Stimulated activated naive CD8-positive, alpha-beta T cell treated with anti-CD3 and anti-CD28 coated beads, Interleukin-15, amount 100 ng/mL, for 72 hours (primary cell): ENCODE measurements around the gene HEPACAM.

Experiments
- ATAC-seq: fragments of 150-1000 bp; cut with Tn5 transposase; 2 replicates; pipeline ENCODE4 v1.10.0; 2021; ENCODE audit warnings: mild to moderate bottlenecking, moderate library complexity
- DNase-seq, 2 donors: peaks; one replicate each; pipeline ENCODE4 v3.0.0; 2021 to 2022
- H3K27ac Mint-ChIP-seq, 2 donors: one replicate each; pipeline ENCODE4 v1.8.0; 2022; ENCODE audit warnings: mild to moderate bottlenecking in 2 of 2, mixed read lengths in 2 of 2, moderate library complexity in 2 of 2
- H3K27me3 Mint-ChIP-seq: one replicate; pipeline ENCODE4 v1.8.0; 2022; ENCODE audit warnings: mixed read lengths
- H3K4me1 Mint-ChIP-seq: one replicate; pipeline ENCODE4 v1.8.0; 2022; ENCODE audit warnings: mild to moderate bottlenecking, mixed read lengths
- H3K4me3 Mint-ChIP-seq, 2 donors: one replicate each; pipeline ENCODE4 v1.8.0; 2022; ENCODE audit warnings: mild to moderate bottlenecking in 2 of 2, mixed read lengths in 2 of 2, moderate library complexity in 1 of 2
- H3K9me3 Mint-ChIP-seq, 2 donors: one replicate each; pipeline ENCODE4 v1.8.0; 2022; ENCODE audit warnings: mixed read lengths in 2 of 2

The HEPACAM gene

GRCh38 chr11:124922831-124923230, 13.0 kb downstream of the HEPACAM start:
- Mint-ChIP-seq H3K27me3 (no peaks in the 10 kb centered on the region), H3K4me1 (peaks cover 14% of the 10 kb centered on the region), H3K9me3 (no peaks in the 10 kb centered on the region), H3K27ac (no peak overlapping the region), H3K4me3 (no peak overlapping the region)
- ATAC-seq (peak; percentile 38), DNase-seq (no peak)

GRCh38 chr11:124920870-124921609, 14.8 kb downstream of the HEPACAM start:
- Mint-ChIP-seq H3K4me1 (peaks cover 15% of the 10 kb centered on the region), H3K9me3 (no peaks in the 10 kb centered on the region), H3K4me3 (peak overlapping the region; percentile 48 to 58), H3K27me3 (no peaks in the 10 kb centered on the region), H3K27ac (no peak overlapping the region)
- peak; percentile 83 to 91 for DNase-seq
- ATAC-seq: peak; percentile 90

GRCh38 chr11:124920356-124920755, 15.5 kb downstream of the HEPACAM start:
- Mint-ChIP-seq H3K4me3 (peak overlapping the region in 1 of 2 donors; percentile 58), H3K4me1 (peaks cover 19% of the 10 kb centered on the region), H3K27me3 (no peaks in the 10 kb centered on the region), H3K27ac (no peak overlapping the region), H3K9me3 (no peaks in the 10 kb centered on the region)
- ATAC-seq (no peak), DNase-seq (no peak)

GRCh38 chr11:124919898-124920297, 15.9 kb downstream of the HEPACAM start:
- H3K27ac Mint-ChIP-seq: no peak overlapping the region
- peaks cover 19% of the 10 kb centered on the region for H3K4me1 Mint-ChIP-seq
- ATAC-seq (no peak), DNase-seq (no peak)
- no peak overlapping the region for H3K4me3 Mint-ChIP-seq
- no peaks in the 10 kb centered on the region for H3K27me3 Mint-ChIP-seq
- H3K9me3 Mint-ChIP-seq: no peaks in the 10 kb centered on the region

- DNase-seq: no peak
- H3K27ac Mint-ChIP-seq: peak within 1 kb of the TSS in 1 of 2 donors; percentile 41
- H3K4me3 Mint-ChIP-seq: no peak within 1 kb of the TSS
- ATAC-seq: no peak
- peaks cover 19% of the 10 kb centered on the region for H3K4me1 Mint-ChIP-seq
- H3K9me3 Mint-ChIP-seq: no peaks in the 10 kb centered on the region
- H3K27me3 Mint-ChIP-seq: no peaks in the 10 kb centered on the region
Measured at GRCh38 chr11:124918950-124919349, 16.9 kb downstream of the HEPACAM start, which contains the start of gene HEPN1. Gene HEPN1, plus strand, starts transcription at chr11:124919250.

GRCh38 chr11:124917115-124917637, 18.7 kb downstream of the HEPACAM start:
- Mint-ChIP-seq H3K27ac (no peak overlapping the region), H3K9me3 (peaks cover 5% of the 10 kb centered on the region in 2 donors), H3K4me1 (peaks cover 5% of the 10 kb centered on the region), H3K4me3 (no peak overlapping the region), H3K27me3 (no peaks in the 10 kb centered on the region)
- ATAC-seq (no peak), DNase-seq (no peak)

GRCh38 chr11:124916370-124916710, 19.5 kb downstream of the HEPACAM start:
- Mint-ChIP-seq H3K9me3 (peaks cover 12 to 13% of the 10 kb centered on the region in 2 donors), H3K4me3 (no peak overlapping the region), H3K27me3 (no peaks in the 10 kb centered on the region), H3K27ac (no peak overlapping the region), H3K4me1 (peaks cover 5% of the 10 kb centered on the region)
- DNase-seq (no peak), ATAC-seq (no peak)

GRCh38 chr11:124915541-124916369, 20.1 kb downstream of the HEPACAM start:
- H3K27ac Mint-ChIP-seq: no peak overlapping the region
- DNase-seq (no peak), ATAC-seq (peak; percentile 39)
- peaks cover 12 to 15% of the 10 kb centered on the region in 2 donors for H3K9me3 Mint-ChIP-seq
- peaks cover 5% of the 10 kb centered on the region for H3K4me1 Mint-ChIP-seq
- H3K27me3 Mint-ChIP-seq: no peaks in the 10 kb centered on the region
- H3K4me3 Mint-ChIP-seq: no peak overlapping the region

- Mint-ChIP-seq H3K4me3 (no peak overlapping the region), H3K9me3 (no peaks in the 10 kb centered on the region), H3K4me1 (no peaks in the 10 kb centered on the region), H3K27ac (no peak overlapping the region), H3K27me3 (peaks cover 39% of the 10 kb centered on the region)
- ATAC-seq: no peak
- DNase-seq: no peak
Measured at GRCh38 chr11:124902616-124903015, 33.2 kb downstream of the HEPACAM start.

- peaks cover 30% of the 10 kb centered on the region for H3K27me3 Mint-ChIP-seq
- H3K9me3 Mint-ChIP-seq: no peaks in the 10 kb centered on the region
- H3K4me3 Mint-ChIP-seq: no peak overlapping the region
- DNase-seq (no peak), ATAC-seq (no peak)
- H3K27ac Mint-ChIP-seq: no peak overlapping the region
- H3K4me1 Mint-ChIP-seq: no peaks in the 10 kb centered on the region
Measured at GRCh38 chr11:124900464-124900863, 35.4 kb downstream of the HEPACAM start.

- no peak for DNase-seq
- H3K27ac Mint-ChIP-seq: no peak overlapping the region
- no peaks in the 10 kb centered on the region for H3K4me1 Mint-ChIP-seq
- no peak overlapping the region for H3K4me3 Mint-ChIP-seq
- peaks cover 29% of the 10 kb centered on the region for H3K27me3 Mint-ChIP-seq
- ATAC-seq: no peak
- no peaks in the 10 kb centered on the region for H3K9me3 Mint-ChIP-seq
Measured at GRCh38 chr11:124899383-124900145, 36.3 kb downstream of the HEPACAM start.

- ATAC-seq (no peak), DNase-seq (no peak)
- H3K27ac Mint-ChIP-seq: no peak overlapping the region
- no peaks in the 10 kb centered on the region for H3K4me1 Mint-ChIP-seq
- H3K4me3 Mint-ChIP-seq: no peak overlapping the region
- H3K27me3 Mint-ChIP-seq: peaks cover 29% of the 10 kb centered on the region
- no peaks in the 10 kb centered on the region for H3K9me3 Mint-ChIP-seq
Measured at GRCh38 chr11:124898711-124899110, 37.1 kb downstream of the HEPACAM start.

- H3K27ac Mint-ChIP-seq: no peak overlapping the region
- ATAC-seq (no peak), DNase-seq (no peak)
- peaks cover 29% of the 10 kb centered on the region for H3K27me3 Mint-ChIP-seq
- no peaks in the 10 kb centered on the region for H3K9me3 Mint-ChIP-seq
- no peaks in the 10 kb centered on the region for H3K4me1 Mint-ChIP-seq
- H3K4me3 Mint-ChIP-seq: no peak overlapping the region
Measured at GRCh38 chr11:124898263-124898680, 37.6 kb downstream of the HEPACAM start.

GRCh38 chr11:124897674-124898262, 38.1 kb downstream of the HEPACAM start, which contains the start of gene ROBO4:
Gene ROBO4, minus strand, starts transcription at chr11:124897865. Its CDS starts 70 bp downstream, at chr11:124897795.
- DNase-seq (no peak), ATAC-seq (no peak)
- Mint-ChIP-seq H3K27me3 (peaks cover 34% of the 10 kb centered on the region), H3K4me3 (no peak within 1 kb of the TSS), H3K9me3 (no peaks in the 10 kb centered on the region), H3K4me1 (no peaks in the 10 kb centered on the region), H3K27ac (peak within 1 kb of the TSS in 1 of 2 donors; percentile 44)

- H3K27ac Mint-ChIP-seq: no peak overlapping the region
- no peaks in the 10 kb centered on the region for H3K4me1 Mint-ChIP-seq
Measured at GRCh38 chr11:124896821-124897391, 38.9 kb downstream of the HEPACAM start.

More at GRCh38 chr11:124896821-124897391, 38.9 kb downstream of the HEPACAM start:
- no peak for ATAC-seq
- Mint-ChIP-seq H3K4me3 (no peak overlapping the region), H3K9me3 (no peaks in the 10 kb centered on the region), H3K27me3 (peaks cover 36% of the 10 kb centered on the region)
- DNase-seq: no peak
